ENCODE measurements around the gene SCN9A. TPM values are rescaled to one million over a fixed set of nuclear protein-coding genes. Genes with fewer than 3 reads are reported as not detected.

Gene SCN9A
- total and polyA plus RNA-seq, 2 of the 8 experiments (the other 6 are each of a cell fraction or from before 2014, with no cell fraction given) = 1.6 to 6.2 TPM

DNA sequence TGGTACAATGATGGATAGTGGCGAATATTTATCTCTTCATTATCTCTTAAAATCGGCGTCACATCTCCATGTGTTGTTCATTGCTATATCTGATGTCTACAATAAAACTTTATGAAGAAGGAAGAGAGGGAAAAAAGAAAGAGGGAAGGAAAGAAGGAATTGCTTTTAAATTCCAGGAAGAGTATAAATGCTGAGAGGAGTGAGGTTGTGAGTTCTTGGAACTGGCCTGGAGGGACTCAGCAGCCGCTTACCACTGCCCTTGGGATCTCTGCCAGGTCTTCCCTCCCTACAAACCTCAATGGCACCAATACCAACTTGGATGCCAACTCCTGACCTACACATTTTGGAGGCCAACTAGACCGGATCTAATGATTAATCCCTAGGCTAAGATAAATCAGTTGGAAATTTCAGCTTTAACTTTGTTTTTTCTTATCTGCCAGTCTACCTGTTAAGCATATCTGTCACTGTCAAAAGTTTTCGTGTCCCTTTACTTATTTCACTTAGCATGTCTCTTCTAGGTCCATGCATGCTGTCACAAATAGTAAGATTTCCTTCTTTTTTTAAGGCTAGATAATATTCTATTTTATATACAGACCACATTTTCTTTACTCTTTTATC is 9.8 kb downstream of the SCN9A start:
- H2BK15ac ChIP-seq (ENCODE audit: low read length) = no peak overlapping the region
- no peaks in the 10 kb centered on the region for H3K4me1 ChIP-seq (replicated peaks in 1 of 4; ENCODE audit: control insufficient read depth in 3 of 4, insufficient read depth in 4 of 4, low read length in 3 of 4)
- FAIRE-seq = no peak
- no peaks in the 10 kb centered on the region for H3K79me1 ChIP-seq (ENCODE audit: low read depth, low read length)
- H3K4ac ChIP-seq (replicated peaks; ENCODE audit: insufficient read length, low read depth, low read length) = no peak overlapping the region
- no peak overlapping the region for H2AFZ ChIP-seq (ENCODE audit: low read length)
- H3K14ac ChIP-seq (ENCODE audit: insufficient read length) = no peak overlapping the region
- H2BK20ac ChIP-seq (ENCODE audit: low read length) = no peak overlapping the region
- ChIA-PET POLR2A (ENCODE audit: partially characterized antibody) (interaction anchor here (0.9 kb wide), 1 partner anchor 9 kb away, joined by 3 read pairs; the partner anchor contains the start of gene SCN9A), CTCF (ENCODE audit: partially characterized antibody) (interaction anchor here (1.4 kb wide), 1 partner anchor 10 kb away, joined by 4 read pairs; the partner anchor contains the start of gene SCN9A)
- no peak overlapping the region for H3K4me3 ChIP-seq (ENCODE audit: extremely low read depth in 1 of 4, insufficient read depth in 2 of 4, low read depth in 3 of 4, low read length in 4 of 4)
- no peaks in the 10 kb centered on the region; a peak in 1 of 4 replicates for H3K79me2 ChIP-seq (ENCODE audit: control insufficient read depth in 1 of 2, insufficient read depth in 2 of 2, low read length in 2 of 2)
- no peak overlapping the region for H3K27ac ChIP-seq (ENCODE audit: low read depth, low read length)
- H4K5ac ChIP-seq (ENCODE audit: insufficient read length, low read depth, low read length) = no peak overlapping the region
- H2BK12ac ChIP-seq (ENCODE audit: low read depth, low read length) = no peak overlapping the region
- H3K4me2 ChIP-seq (ENCODE audit: insufficient read depth in 1 of 2, low read depth in 2 of 2, low read length in 2 of 2) = no peak overlapping the region
- no peaks in the 10 kb centered on the region for H3K27me3 ChIP-seq (replicated peaks in 1 of 4; ENCODE audit: control insufficient read depth in 3 of 4, extremely low read depth in 1 of 4, insufficient read depth in 3 of 4, low read length in 3 of 4)
- no peak overlapping the region for H2BK120ac ChIP-seq (replicated peaks; ENCODE audit: low read depth, low read length)
- H4K91ac ChIP-seq (replicated peaks; ENCODE audit: insufficient read length, low read length) = no peak overlapping the region
- H2AK5ac ChIP-seq (ENCODE audit: low read depth, low read length) = no peak overlapping the region
- H3K23me2 ChIP-seq (ENCODE audit: low read depth, low read length) = no peaks in the 10 kb centered on the region
- H3K23ac ChIP-seq (ENCODE audit: insufficient read length) = no peak overlapping the region
- H3K56ac ChIP-seq (replicated peaks; ENCODE audit: insufficient read length, low read depth, low read length) = no peak overlapping the region
- H3K9ac ChIP-seq (replicated peaks in 1 of 4; ENCODE audit: extremely low read depth in 1 of 4, low read depth in 3 of 4, low read length in 3 of 4) = no peak overlapping the region
- no peak overlapping the region for H2BK5ac ChIP-seq (ENCODE audit: low read depth, low read length)
- DNase-seq (ENCODE audit: low read depth in 1 of 2, low spot score in 2 of 2) = no peak
- no peaks in the 10 kb centered on the region for H4K20me1 ChIP-seq (replicated peaks in 1 of 2; ENCODE audit: control insufficient read depth in 1 of 2, insufficient read depth in 2 of 2, low read length in 2 of 2)
- no peak for TF ChIP-seq EP300 (IDR thresholded peaks at IDR 0.05; ENCODE audit: borderline replicate concordance in 1 of 2, low read depth in 2 of 2, low read length in 2 of 2)
- no peak for TF ChIP-seq POLR2AphosphoS5 (IDR thresholded peaks at IDR 0.05; ENCODE audit: low read depth, low read length)
- TF ChIP-seq HDAC6 (IDR thresholded peaks at IDR 0.05; ENCODE audit: low read depth, low read length) = no peak
- TF ChIP-seq YY1 (IDR thresholded peaks at IDR 0.05; ENCODE audit: low read depth, low read length) = no peak
- TF ChIP-seq TCF12 (IDR thresholded peaks at IDR 0.05; ENCODE audit: low read depth, low read length) = no peak
- no peak for TF ChIP-seq FOSL1 (IDR thresholded peaks at IDR 0.05; ENCODE audit: insufficient read depth, low read depth, low read length)
- no peak for TF ChIP-seq ZNF274 (IDR thresholded peaks at IDR 0.05; ENCODE audit: borderline replicate concordance, extremely low read depth, low read length)
- WGBS, 2 experiments (ENCODE audit: extremely low coverage in 1 of 2, insufficient coverage in 1 of 2, insufficient read length in 1 of 2, insufficient replicate concordance in 2 of 2, low coverage in 1 of 2, low lambda C conversion rate in 2 of 2, missing lambda C conversion rate in 1 of 2) = 90% methylated on average over 6 of the region's 6 CpGs; no CpG with 5 or more reads in 1 of the 2 experiments
- H3K36me3 ChIP-seq (ENCODE audit: control insufficient read depth in 2 of 4, insufficient read depth in 4 of 4, low read length in 3 of 4) = no peaks in the 10 kb centered on the region
- no peak overlapping the region for H3K18ac ChIP-seq (ENCODE audit: extremely low read depth, low read length)
- no peaks in the 10 kb centered on the region for H3K9me3 ChIP-seq (ENCODE audit: insufficient read depth in 2 of 2, low read depth in 1 of 2, low read length in 1 of 2)
- H4K8ac ChIP-seq (ENCODE audit: extremely low read depth, insufficient read depth, low read length) = no peak overlapping the region

Measured in H1 (cell line).